ENCODE measurements around the gene SCNN1A. TPM values are rescaled to one million over a fixed set of nuclear protein-coding genes. Genes with fewer than 3 reads are reported as not detected.

The SCNN1A gene
- total RNA-seq, 1 donor from 2014 or later: 20.3 TPM

DNA sequence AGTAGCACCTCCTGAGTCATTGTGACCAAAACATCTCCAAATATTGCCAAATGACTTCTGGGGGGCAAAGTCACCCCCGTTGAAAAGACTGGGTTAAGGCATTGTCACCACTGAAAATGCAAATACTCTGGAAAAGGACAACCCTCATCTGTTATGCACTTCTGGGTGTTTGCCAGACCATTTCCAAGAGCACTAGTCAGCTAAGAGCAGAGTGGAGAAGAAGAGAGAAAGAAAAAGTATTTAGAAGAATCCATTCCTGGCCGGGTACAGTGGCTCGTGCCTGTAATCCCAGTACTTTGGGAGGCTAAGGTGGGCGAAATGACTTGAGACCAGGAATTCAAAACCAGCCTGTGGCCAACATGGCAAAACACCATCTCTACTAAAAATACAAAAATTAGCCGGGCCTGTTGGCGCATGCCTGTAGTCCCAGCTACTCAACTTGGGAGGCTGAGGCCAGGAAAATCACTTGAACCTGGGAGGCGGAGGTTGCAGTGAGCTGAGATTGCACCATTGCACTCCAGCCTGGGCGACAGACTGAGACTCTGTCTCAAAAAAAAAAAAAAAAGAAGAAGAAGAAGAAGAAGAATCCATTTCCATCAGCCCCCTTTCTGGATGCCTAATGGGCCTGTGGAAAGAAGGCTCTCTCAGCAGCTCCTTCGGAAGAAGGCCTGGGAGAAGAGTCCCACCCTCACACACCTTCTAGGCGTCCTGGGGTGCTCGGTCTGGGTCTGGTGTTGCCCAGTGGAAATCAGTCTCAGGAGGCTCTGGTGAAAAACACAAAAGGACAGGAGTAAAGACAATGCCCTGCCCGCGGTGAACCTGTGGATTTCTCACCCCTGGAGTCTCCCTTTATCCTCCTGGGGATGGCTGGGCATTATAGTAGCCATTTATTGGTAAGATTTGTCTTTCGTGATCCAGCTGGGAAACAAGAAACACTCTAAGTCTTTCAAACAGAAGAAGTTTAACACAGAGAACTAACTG, 5.1 kb upstream of the SCNN1A start:
- no peak overlapping the region for H3K27ac Mint-ChIP-seq
- H3K4me1 Mint-ChIP-seq: peaks cover 51% of the 10 kb centered on the region
- H3K4me3 Mint-ChIP-seq: no peak overlapping the region
- H3K36me3 Mint-ChIP-seq: no peaks in the 10 kb centered on the region
- H3K27me3 Mint-ChIP-seq (ENCODE audit: low read depth): no peaks in the 10 kb centered on the region
- no peak for DNase-seq (ENCODE audit: low spot score in 2 of 2, unreplicated experiment in 2 of 2)
- H3K9me3 Mint-ChIP-seq: no peaks in the 10 kb centered on the region
- no peak for TF ChIP-seq CTCF (IDR thresholded peaks at IDR 0.05; ENCODE audit: unreplicated experiment)

- Mint-ChIP-seq H3K4me3 (no peak overlapping the region), H3K36me3 (no peaks in the 10 kb centered on the region), H3K27ac (no peak overlapping the region), H3K9me3 (no peaks in the 10 kb centered on the region), H3K4me1 (peaks cover 54% of the 10 kb centered on the region), H3K27me3 (ENCODE audit: low read depth) (no peaks in the 10 kb centered on the region)
- DNase-seq (ENCODE audit: low spot score in 2 of 2, unreplicated experiment in 2 of 2): no peak
- TF ChIP-seq CTCF (IDR thresholded peaks at IDR 0.05; ENCODE audit: unreplicated experiment): no peak
Observed at GRCh38 chr12:6378709-6379472, 3.5 kb upstream of the SCNN1A start.

DNA sequence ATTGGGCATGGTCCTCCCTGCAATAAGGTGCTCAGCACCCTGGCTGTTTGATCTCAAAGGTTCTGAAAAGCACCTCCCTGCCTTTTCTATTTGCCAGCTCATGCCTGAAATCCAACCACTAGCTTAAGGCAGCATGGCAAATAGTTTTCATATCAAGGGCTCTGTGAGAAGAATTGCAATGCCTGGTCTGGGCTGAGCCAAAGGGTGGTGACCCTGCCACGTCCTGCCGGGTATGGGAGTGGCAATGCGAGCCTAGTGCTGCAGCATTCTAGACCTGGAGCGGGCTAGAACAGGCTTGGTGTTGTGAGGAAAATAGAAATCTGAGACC, 2.3 kb upstream of the SCNN1A start:
- Mint-ChIP-seq H3K27ac (peak overlapping the region; percentile 90), H3K36me3 (no peaks in the 10 kb centered on the region), H3K27me3 (ENCODE audit: low read depth) (no peaks in the 10 kb centered on the region), H3K4me1 (peaks cover 56% of the 10 kb centered on the region), H3K4me3 (no peak overlapping the region), H3K9me3 (no peaks in the 10 kb centered on the region)
- no peak for TF ChIP-seq CTCF (IDR thresholded peaks at IDR 0.05; ENCODE audit: unreplicated experiment)
- DNase-seq (ENCODE audit: low spot score in 2 of 2, unreplicated experiment in 2 of 2): no peak

DNA sequence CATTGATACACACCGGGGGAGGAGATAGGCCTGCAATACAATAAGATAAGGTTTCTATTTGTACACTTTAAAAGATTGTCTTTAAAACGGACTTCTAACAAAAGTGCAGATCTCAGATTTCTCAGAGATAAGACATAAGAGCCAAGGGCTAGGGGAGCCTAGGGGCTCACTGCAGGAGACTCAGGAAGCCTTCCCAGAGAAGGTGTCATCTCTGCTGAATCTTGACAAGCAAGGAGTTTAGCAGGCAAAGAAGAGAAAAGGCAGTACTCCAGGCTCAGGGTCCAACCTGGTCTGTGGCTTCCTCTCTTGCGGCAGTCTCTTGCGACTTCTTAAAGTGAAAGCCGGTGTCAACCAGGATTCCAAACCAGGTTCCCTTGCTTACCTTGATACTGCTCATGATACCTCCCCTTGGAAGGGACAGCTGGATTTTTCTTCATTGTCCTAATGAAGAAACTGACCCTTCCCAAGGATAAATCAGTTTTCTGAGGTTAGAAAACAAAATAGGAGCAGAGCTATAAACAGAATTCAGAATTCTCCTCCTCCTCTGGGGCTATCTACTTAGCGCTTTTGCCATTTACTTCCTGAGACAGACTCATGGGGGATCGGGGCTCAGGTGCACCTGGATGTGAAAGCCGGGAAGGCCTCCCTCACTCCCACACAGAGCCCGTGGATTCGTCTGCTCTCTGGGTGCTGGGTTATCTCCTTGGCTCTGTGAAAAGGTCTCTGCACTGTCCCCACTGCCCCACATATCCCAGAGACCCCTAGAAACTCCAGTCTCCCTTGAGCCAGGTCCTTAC, 1.7 kb upstream of the SCNN1A start:
- peak overlapping the region; percentile 90 for H3K27ac Mint-ChIP-seq
- H3K4me1 Mint-ChIP-seq: peaks cover 61% of the 10 kb centered on the region
- no peaks in the 10 kb centered on the region for H3K27me3 Mint-ChIP-seq (ENCODE audit: low read depth)
- H3K4me3 Mint-ChIP-seq: no peak overlapping the region
- no peaks in the 10 kb centered on the region for H3K9me3 Mint-ChIP-seq
- DNase-seq (ENCODE audit: low spot score in 2 of 2, unreplicated experiment in 2 of 2): no peak
- no peaks in the 10 kb centered on the region for H3K36me3 Mint-ChIP-seq
- no peak for TF ChIP-seq CTCF (IDR thresholded peaks at IDR 0.05; ENCODE audit: unreplicated experiment)

DNA sequence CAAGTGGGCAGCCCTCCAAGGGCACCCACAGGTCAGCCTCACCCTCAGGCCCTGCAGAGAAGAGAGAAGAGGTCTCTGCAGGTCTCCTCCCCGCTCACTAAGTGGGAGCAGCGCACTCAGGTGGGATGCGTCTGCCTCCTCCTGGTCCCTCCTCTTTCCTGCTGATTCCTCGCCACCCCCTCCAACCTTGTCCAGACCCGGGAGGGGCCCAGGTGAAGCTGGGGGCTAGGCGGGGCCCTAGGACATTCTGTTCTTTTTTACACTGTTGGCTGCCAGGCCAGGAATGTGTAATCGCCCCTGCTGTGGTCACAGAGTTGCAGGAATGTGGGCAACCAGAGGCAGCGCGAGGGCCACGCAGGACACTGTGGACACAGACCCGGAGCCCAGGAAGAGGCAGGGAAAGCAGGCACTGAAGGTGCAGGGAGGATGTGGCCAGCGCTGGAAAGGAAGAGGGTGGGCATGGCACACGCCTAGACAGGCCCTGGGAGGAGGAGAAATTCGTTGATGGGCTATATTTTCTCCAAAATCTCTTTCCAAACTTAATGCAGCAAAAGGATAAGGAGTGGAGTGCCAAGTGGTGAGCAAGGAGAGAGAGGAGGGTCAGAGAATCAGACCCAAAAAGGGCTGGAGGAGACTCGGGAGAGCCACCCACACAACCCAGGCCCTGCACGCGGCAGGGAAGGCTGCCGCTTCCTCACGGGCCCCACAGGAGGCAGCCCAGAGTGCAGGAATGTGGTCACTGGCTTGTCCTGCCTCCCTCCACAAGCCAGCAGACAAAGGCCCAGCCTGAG, 911 bp upstream of the SCNN1A start:
- no peak for DNase-seq (ENCODE audit: low spot score in 2 of 2, unreplicated experiment in 2 of 2)
- Mint-ChIP-seq H3K27me3 (ENCODE audit: low read depth) (no peaks in the 10 kb centered on the region), H3K27ac (peak overlapping the region; percentile 90), H3K36me3 (no peaks in the 10 kb centered on the region), H3K4me1 (peaks cover 62% of the 10 kb centered on the region), H3K9me3 (no peaks in the 10 kb centered on the region), H3K4me3 (no peak overlapping the region)
- TF ChIP-seq CTCF (IDR thresholded peaks at IDR 0.05; ENCODE audit: unreplicated experiment): no peak

All from mesothelial cell of epicardium (in vitro differentiated cells).